Measurements from ENCODE around the gene SEC14L1. TPM values are rescaled to one million over a fixed set of nuclear protein-coding genes. Genes with fewer than 3 reads are reported as not detected.
"Not testable (repeated sequence)": the region's sequence is repeated elsewhere in the genome, so short reads cannot be mapped to it uniquely, and the experiment has no call there.

SEC14L1 gene
- total RNA-seq, 1 donor from 2014 or later, result 40.5 TPM

GRCh38 chr17:77153999-77154586 lies 13.3 kb downstream of the SEC14L1 start:
- intact Hi-C loops (cut with DNase I), result no loop called here
- H3K27ac ChIP-seq, result peak overlapping the region; percentile 42
- peaks cover 0 to 7% of the 10 kb centered on the region in 2 donors for H3K36me3 ChIP-seq
- no peak for TF ChIP-seq POLR2AphosphoS5 (IDR thresholded peaks at IDR 0.05; ENCODE audit: insufficient read depth in 1 of 2, low read depth in 1 of 2)
- TF ChIP-seq CTCF (IDR thresholded peaks at IDR 0.05), result no peak
- TF ChIP-seq POLR2A (IDR thresholded peaks at IDR 0.05), result no peak
- no peak overlapping the region for H3K4me3 ChIP-seq
- H3K4me1 ChIP-seq, result peaks cover 55% of the 10 kb centered on the region
- no peaks in the 10 kb centered on the region for H3K27me3 ChIP-seq
- H3K9me3 ChIP-seq, result no peaks in the 10 kb centered on the region
- DNase-seq (ENCODE audit: extremely low spot score in 2 of 2), result no peak

- TF ChIP-seq POLR2AphosphoS5 (IDR thresholded peaks at IDR 0.05; ENCODE audit: insufficient read depth in 1 of 2, low read depth in 1 of 2) (no peak), CTCF (IDR thresholded peaks at IDR 0.05) (no peak), POLR2A (IDR thresholded peaks at IDR 0.05) (no peak)
- no peak overlapping the region for H3K4me3 ChIP-seq
- no peak overlapping the region for H3K27ac ChIP-seq
- no peaks in the 10 kb centered on the region for H3K27me3 ChIP-seq
- no peak for DNase-seq (ENCODE audit: extremely low spot score in 2 of 2)
- H3K9me3 ChIP-seq, result no peaks in the 10 kb centered on the region
- peaks cover 60% of the 10 kb centered on the region for H3K4me1 ChIP-seq
- peaks cover 0 to 7% of the 10 kb centered on the region in 2 donors for H3K36me3 ChIP-seq
- intact Hi-C loops (cut with DNase I), result no loop called here
These were observed 14.4 kb downstream of the SEC14L1 start for GRCh38 chr17:77155125-77155524.

GRCh38 chr17:77157766-77158165 lies 17.0 kb downstream of the SEC14L1 start:
- H3K27me3 ChIP-seq; H3K36me3 ChIP-seq; H3K27ac ChIP-seq; H3K9me3 ChIP-seq; intact Hi-C loops (cut with DNase I); H3K4me3 ChIP-seq; DNase-seq (ENCODE audit: extremely low spot score in 2 of 2): not testable (repeated sequence)
- peaks cover 43% of the 10 kb centered on the region for H3K4me1 ChIP-seq

- Histone ChIP-seq H3K9me3 (no peaks in the 10 kb centered on the region), H3K27ac (no peak overlapping the region), H3K4me1 (peaks cover 38% of the 10 kb centered on the region), H3K27me3 (no peaks in the 10 kb centered on the region), H3K36me3 (no peaks in the 10 kb centered on the region), H3K4me3 (no peak overlapping the region)
- no peak for DNase-seq (ENCODE audit: extremely low spot score in 2 of 2)
- intact Hi-C loops (cut with DNase I), result no loop called here
- TF ChIP-seq POLR2AphosphoS5 (IDR thresholded peaks at IDR 0.05; ENCODE audit: insufficient read depth in 1 of 2, low read depth in 1 of 2) (no peak), POLR2A (IDR thresholded peaks at IDR 0.05) (no peak), CTCF (IDR thresholded peaks at IDR 0.05) (no peak)
These were observed 19.5 kb downstream of the SEC14L1 start for GRCh38 chr17:77160091-77160874.

- DNase-seq (ENCODE audit: extremely low spot score in 2 of 2), result no peak
- Histone ChIP-seq H3K27ac (no peak overlapping the region), H3K4me3 (no peak overlapping the region), H3K4me1 (peaks cover 34% of the 10 kb centered on the region), H3K9me3 (no peaks in the 10 kb centered on the region), H3K36me3 (no peaks in the 10 kb centered on the region), H3K27me3 (no peaks in the 10 kb centered on the region)
- no peak for TF ChIP-seq CTCF (IDR thresholded peaks at IDR 0.05)
- no peak for TF ChIP-seq POLR2A (IDR thresholded peaks at IDR 0.05)
- TF ChIP-seq POLR2AphosphoS5 (IDR thresholded peaks at IDR 0.05; ENCODE audit: insufficient read depth in 1 of 2, low read depth in 1 of 2), result no peak
- intact Hi-C loops (cut with DNase I), result no loop called here
These were observed 20.2 kb downstream of the SEC14L1 start for GRCh38 chr17:77160875-77161530.
